ENCODE measurements around the gene ZNF346.

Gene ZNF346

GRCh38 chr5:177070536-177071191, 48.2 kb downstream of the ZNF346 start:
- no peak for DNase-seq (ENCODE audit: low spot score)

- peak; percentile 75 for DNase-seq (ENCODE audit: low spot score)
These were observed 49.3 kb downstream of the ZNF346 start for GRCh38 chr5:177071666-177072385.

GRCh38 chr5:177077335-177077734, 54.8 kb downstream of the ZNF346 start:
- DNase-seq (ENCODE audit: low spot score) = no peak

- no peak for DNase-seq (ENCODE audit: low spot score)
These were observed 57.1 kb downstream of the ZNF346 start for GRCh38 chr5:177079606-177080005.

- DNase-seq (ENCODE audit: low spot score) = no peak
These were observed 57.8 kb downstream of the ZNF346 start for GRCh38 chr5:177080265-177080664.

- DNase-seq (ENCODE audit: low spot score) = no peak
These were observed 59.4 kb downstream of the ZNF346 start for GRCh38 chr5:177081859-177082258.

- DNase-seq (ENCODE audit: low spot score) = no peak
These were observed 60.9 kb downstream of the ZNF346 start for GRCh38 chr5:177083357-177083756.

GRCh38 chr5:177084175-177084574, 61.7 kb downstream of the ZNF346 start:
- DNase-seq (ENCODE audit: low spot score) = no peak

- no peak for DNase-seq (ENCODE audit: low spot score)
These were observed 63.6 kb downstream of the ZNF346 start for GRCh38 chr5:177085985-177086653.

- peak; percentile 34 for DNase-seq (ENCODE audit: low spot score)
These were observed 64.3 kb downstream of the ZNF346 start, which contains the start of gene FGFR4 for GRCh38 chr5:177086654-177087397. TSS of gene FGFR4 (plus strand) at chr5:177086915. CDS start at chr5:177089603, 2,688 bp downstream.

GRCh38 chr5:177087398-177088005, 65.0 kb downstream of the ZNF346 start:
- no peak for DNase-seq (ENCODE audit: low spot score)

- no peak for DNase-seq (ENCODE audit: low spot score)
These were observed 66.6 kb downstream of the ZNF346 start for GRCh38 chr5:177089127-177089526.

- DNase-seq (ENCODE audit: low spot score) = no peak
These were observed 67.5 kb downstream of the ZNF346 start for GRCh38 chr5:177089825-177090641.

- DNase-seq (ENCODE audit: low spot score) = no peak
These were observed 68.3 kb downstream of the ZNF346 start for GRCh38 chr5:177090813-177091212.

- DNase-seq (ENCODE audit: low spot score) = no peak
These were observed 68.7 kb downstream of the ZNF346 start for GRCh38 chr5:177091232-177091631.

- DNase-seq (ENCODE audit: low spot score) = no peak
These were observed 69.9 kb downstream of the ZNF346 start for GRCh38 chr5:177092178-177093081.

- DNase-seq (ENCODE audit: low spot score) = no peak
These were observed 70.7 kb downstream of the ZNF346 start for GRCh38 chr5:177093082-177093712.

- DNase-seq (ENCODE audit: low spot score) = no peak
These were observed 71.3 kb downstream of the ZNF346 start for GRCh38 chr5:177093803-177094202.
